Osteoblast (primary cell): Measurements from ENCODE around the gene PRKN. TPM values are rescaled to one million over a fixed set of nuclear protein-coding genes. Genes with fewer than 3 reads are reported as not detected.

Source experiments
- DNase-seq: peaks from one replicate; pipeline ENCODE4 v3.0.0; 2011; ENCODE audit warnings: low spot score, mixed read lengths; ENCODE audit not compliant: insufficient read length; ENCODE audit errors: missing footprints
- H2AFZ ChIP-seq: 2 replicates; pipeline ENCODE4 v1.6.0; 2011; ENCODE audit warnings: mild to moderate bottlenecking, low read length
- H3K27ac ChIP-seq: 2 replicates; pipeline ENCODE4 v1.5.1; 2011; ENCODE audit warnings: mild to moderate bottlenecking, low read depth, low read length, moderate library complexity
- H3K27me3 ChIP-seq: 2 replicates; pipeline ENCODE4 v1.6.0; 2012; ENCODE audit warnings: mild to moderate bottlenecking, control low read depth, inconsistent platforms, low read length, moderate library complexity; ENCODE audit not compliant: insufficient read depth
- H3K36me3 ChIP-seq: 2 replicates; pipeline ENCODE4 v1.5.1; 2011; ENCODE audit warnings: mild to moderate bottlenecking, low read length, control low read depth, moderate library complexity; ENCODE audit not compliant: insufficient read depth
- H3K4me1 ChIP-seq: 2 replicates; pipeline ENCODE4 v1.5.1; 2011; ENCODE audit warnings: mild to moderate bottlenecking, low read length, control low read depth, moderate library complexity; ENCODE audit not compliant: insufficient read depth
- H3K4me2 ChIP-seq: 2 replicates; pipeline ENCODE4 v1.6.0; 2011; ENCODE audit warnings: mild to moderate bottlenecking, low read length; ENCODE audit not compliant: insufficient read depth
- H3K4me3 ChIP-seq: fragments of 200-600 bp; sonication (generic); 3 replicates; pipeline ENCODE4 v1.5.1; 2012; ENCODE audit warnings: mild to moderate bottlenecking, low read length, inconsistent platforms; ENCODE audit not compliant: insufficient read depth
- H3K79me2 ChIP-seq: 2 replicates; pipeline ENCODE4 v1.6.0; 2012; ENCODE audit warnings: mild to moderate bottlenecking, low read length, control low read depth, inconsistent platforms; ENCODE audit not compliant: insufficient read depth
- H3K9me3 ChIP-seq: 2 replicates; pipeline ENCODE4 v1.5.1; 2011; ENCODE audit warnings: low read depth, low read length, control low read depth
- H4K20me1 ChIP-seq: 2 replicates; pipeline ENCODE4 v1.6.0; 2012; ENCODE audit warnings: mild to moderate bottlenecking, low read length, control low read depth; ENCODE audit not compliant: insufficient read depth
- total RNA-seq: library from RNA; depleted of rRNA; stranded (reverse); fragments of >200 nt; gene quantifications from 2 replicates; pipeline ENCODE4 v1.2.3, GENCODE V29; 2012
- TF ChIP-seq, protein P1 (sequence below): IDR thresholded peaks from 2 replicates; pipeline ENCODE4 v1.5.1; 2011; ENCODE audit warnings: mild to moderate bottlenecking, low read depth, low read length, moderate library complexity; ENCODE audit errors: extremely low read depth

PRKN gene
- total RNA-seq, 1 donor = 2.9 TPM

DNA sequence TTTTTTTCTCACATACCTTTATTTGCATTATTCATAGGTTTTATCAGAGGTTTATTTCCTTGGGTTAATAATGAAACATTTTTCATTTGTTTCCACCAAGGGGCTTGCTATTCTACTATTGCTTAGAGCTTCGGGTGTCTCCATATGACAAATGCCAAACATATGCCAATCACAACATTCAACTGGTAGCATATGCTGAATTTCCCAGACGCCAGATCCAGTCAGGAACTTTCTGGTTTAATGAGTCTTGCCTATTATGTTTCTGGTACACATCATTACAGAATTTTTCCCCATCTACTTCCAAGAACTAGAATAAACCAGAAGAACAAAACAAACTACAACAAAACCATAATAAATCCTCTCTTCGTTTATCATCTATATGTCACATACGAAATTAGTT lies 180.7 kb downstream of the PRKN start:
- peaks cover under 1% of the 10 kb centered on the region for H3K9me3 ChIP-seq
- H3K27ac ChIP-seq = no peak overlapping the region
- no peaks in the 10 kb centered on the region for H3K36me3 ChIP-seq
- H3K4me1 ChIP-seq = no peaks in the 10 kb centered on the region
- no peaks in the 10 kb centered on the region for H3K79me2 ChIP-seq
- no peak overlapping the region for H3K4me3 ChIP-seq
- TF ChIP-seq, protein P1, sequence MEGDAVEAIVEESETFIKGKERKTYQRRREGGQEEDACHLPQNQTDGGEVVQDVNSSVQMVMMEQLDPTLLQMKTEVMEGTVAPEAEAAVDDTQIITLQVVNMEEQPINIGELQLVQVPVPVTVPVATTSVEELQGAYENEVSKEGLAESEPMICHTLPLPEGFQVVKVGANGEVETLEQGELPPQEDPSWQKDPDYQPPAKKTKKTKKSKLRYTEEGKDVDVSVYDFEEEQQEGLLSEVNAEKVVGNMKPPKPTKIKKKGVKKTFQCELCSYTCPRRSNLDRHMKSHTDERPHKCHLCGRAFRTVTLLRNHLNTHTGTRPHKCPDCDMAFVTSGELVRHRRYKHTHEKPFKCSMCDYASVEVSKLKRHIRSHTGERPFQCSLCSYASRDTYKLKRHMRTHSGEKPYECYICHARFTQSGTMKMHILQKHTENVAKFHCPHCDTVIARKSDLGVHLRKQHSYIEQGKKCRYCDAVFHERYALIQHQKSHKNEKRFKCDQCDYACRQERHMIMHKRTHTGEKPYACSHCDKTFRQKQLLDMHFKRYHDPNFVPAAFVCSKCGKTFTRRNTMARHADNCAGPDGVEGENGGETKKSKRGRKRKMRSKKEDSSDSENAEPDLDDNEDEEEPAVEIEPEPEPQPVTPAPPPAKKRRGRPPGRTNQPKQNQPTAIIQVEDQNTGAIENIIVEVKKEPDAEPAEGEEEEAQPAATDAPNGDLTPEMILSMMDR = no peak
- DNase-seq = no peak
- H3K4me2 ChIP-seq = no peak overlapping the region
- H2AFZ ChIP-seq = no peak overlapping the region
- H4K20me1 ChIP-seq = no peaks in the 10 kb centered on the region
- H3K27me3 ChIP-seq = no peaks in the 10 kb centered on the region

DNA sequence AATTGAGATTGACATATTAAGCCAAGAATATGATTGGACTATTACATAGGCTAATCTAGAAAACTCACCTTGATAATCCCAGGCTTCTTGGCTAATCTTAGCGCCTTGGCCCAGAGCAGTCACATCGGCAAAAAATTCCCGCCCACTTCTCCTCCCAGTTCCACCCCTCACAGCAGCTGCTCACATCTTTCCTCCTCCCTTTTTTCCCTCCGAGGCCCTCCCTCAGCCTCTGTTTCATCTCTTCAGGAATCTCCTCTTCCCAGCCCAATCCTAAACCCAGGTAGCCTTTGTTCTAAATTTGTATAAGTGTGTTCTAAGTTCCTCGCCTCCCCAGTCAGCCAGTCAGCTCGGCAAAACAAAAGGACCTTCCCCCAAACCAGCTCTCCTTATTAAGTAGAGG lies 184.3 kb downstream of the PRKN start:
- H3K4me3 ChIP-seq = no peak overlapping the region
- H3K27me3 ChIP-seq = no peaks in the 10 kb centered on the region
- H3K36me3 ChIP-seq = no peaks in the 10 kb centered on the region
- H3K4me1 ChIP-seq = no peaks in the 10 kb centered on the region
- TF ChIP-seq, protein P1 = no peak
- H2AFZ ChIP-seq = no peak overlapping the region
- H3K9me3 ChIP-seq = no peaks in the 10 kb centered on the region
- no peaks in the 10 kb centered on the region for H3K79me2 ChIP-seq
- H4K20me1 ChIP-seq = no peaks in the 10 kb centered on the region
- H3K27ac ChIP-seq = no peak overlapping the region
- DNase-seq = no peak
- no peak overlapping the region for H3K4me2 ChIP-seq

DNA sequence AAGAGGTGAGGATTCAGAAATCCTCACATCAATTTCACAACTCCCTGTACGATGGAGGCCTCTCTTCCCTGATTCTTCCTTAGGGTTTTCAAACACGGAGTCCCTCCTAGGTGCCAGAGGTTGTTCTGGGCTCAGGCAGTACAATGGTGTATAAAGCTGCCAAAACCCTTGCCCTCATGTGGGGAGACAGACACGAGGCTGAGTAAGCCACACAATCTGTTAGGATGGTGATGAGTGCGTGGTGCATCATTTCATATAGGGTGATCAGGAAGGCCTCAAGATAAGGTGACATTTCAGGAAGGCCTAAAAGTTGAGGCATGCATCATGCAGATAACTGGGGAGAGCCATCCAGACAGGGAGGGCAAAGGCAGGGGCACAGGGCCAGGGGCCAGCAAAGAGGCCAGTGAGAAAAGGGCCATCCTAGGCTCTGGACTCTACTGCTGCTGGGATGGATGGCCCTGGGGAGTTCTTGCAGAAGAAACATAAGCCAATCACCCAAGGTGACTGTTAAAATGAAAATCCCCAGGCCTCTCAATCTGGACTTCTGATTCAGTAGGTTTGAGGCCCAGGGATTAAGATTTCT lies 186.5 kb downstream of the PRKN start:
- Histone ChIP-seq H3K27ac (no peak overlapping the region), H3K4me2 (no peak overlapping the region), H3K4me3 (no peak overlapping the region), H3K9me3 (no peaks in the 10 kb centered on the region), H3K36me3 (no peaks in the 10 kb centered on the region), H3K79me2 (no peaks in the 10 kb centered on the region), H4K20me1 (no peaks in the 10 kb centered on the region), H3K4me1 (no peaks in the 10 kb centered on the region), H2AFZ (no peak overlapping the region), H3K27me3 (no peaks in the 10 kb centered on the region)
- DNase-seq = no peak
- TF ChIP-seq, protein P1 = no peak

DNA sequence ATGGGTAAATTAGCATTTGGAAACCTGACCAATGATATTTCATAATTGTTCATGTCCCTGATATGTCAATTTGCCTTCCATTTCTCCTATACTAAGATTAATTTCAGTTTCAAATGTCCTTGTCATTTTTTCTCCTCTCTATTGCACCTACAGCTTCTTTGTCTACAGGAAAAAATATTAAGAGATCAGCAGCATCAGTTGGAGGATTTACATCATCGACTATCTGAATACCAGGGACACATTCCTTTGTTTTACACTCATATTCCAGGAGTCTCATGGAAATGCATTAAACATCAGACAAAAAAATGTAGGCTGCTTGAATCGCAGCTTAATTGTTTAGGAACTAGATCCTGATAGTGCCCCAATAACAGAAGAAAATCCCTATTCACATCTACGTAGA lies 188.2 kb downstream of the PRKN start:
- Histone ChIP-seq H3K79me2 (no peaks in the 10 kb centered on the region), H3K27me3 (no peaks in the 10 kb centered on the region), H3K4me2 (no peak overlapping the region), H3K27ac (no peak overlapping the region), H4K20me1 (no peaks in the 10 kb centered on the region), H3K9me3 (no peaks in the 10 kb centered on the region), H3K4me1 (no peaks in the 10 kb centered on the region), H3K36me3 (no peaks in the 10 kb centered on the region), H2AFZ (no peak overlapping the region), H3K4me3 (no peak overlapping the region)
- no peak for DNase-seq
- TF ChIP-seq, protein P1 = no peak
